ENCODE results near the gene AOPEP.

- TF ChIP-seq ZBTB48 (tag by site-specific recombination; IDR thresholded peaks at IDR 0.05), result no peak
- TF ChIP-seq CTCF (tag by site-specific recombination; IDR thresholded peaks at IDR 0.05), result no peak
Observed at GRCh38 chr9:94767331-94768072, 41.0 kb downstream of the AOPEP start.

All from HEK293 (cell line).